RWPE2 (cell line): ENCODE data around the gene MLIP.

ENCODE experiments used
- ATAC-seq: fragments of 200-7000 bp; cut with Tn5 transposase; 3 replicates; pipeline ENCODE4 v1.9.1; 2021; ENCODE audit warnings: low read depth
- DNase-seq: peaks from one replicate; pipeline ENCODE4 v3.0.0-alpha.2; 2020; ENCODE audit warnings: low spot score
- H3K27ac ChIP-seq: fragments of 450-650 bp; 2 replicates; pipeline ENCODE4 v1.5.1; 2017; ENCODE audit warnings: mild to moderate bottlenecking; ENCODE audit not compliant: poor library complexity, severe bottlenecking
- H3K27me3 ChIP-seq: fragments of 250-450 bp; sonication (Bioruptor Pico); 2 replicates; pipeline ENCODE4 v1.5.1; 2021; ENCODE audit warnings: mild to moderate bottlenecking, moderate library complexity; ENCODE audit not compliant: insufficient read depth, poor library complexity, severe bottlenecking
- H3K36me3 ChIP-seq: fragments of 250-450 bp; sonication (Bioruptor Pico); 2 replicates; pipeline ENCODE4 v1.5.1; 2020; ENCODE audit warnings: low read depth, mild to moderate bottlenecking, moderate library complexity
- H3K4me1 ChIP-seq: fragments of 250-450 bp; sonication (Bioruptor Pico); 2 replicates; pipeline ENCODE4 v1.5.1; 2021; ENCODE audit warnings: mild to moderate bottlenecking, moderate library complexity; ENCODE audit not compliant: insufficient read depth, poor library complexity, severe bottlenecking
- H3K4me3 ChIP-seq: fragments of 250-450 bp; sonication (Bioruptor Pico); 2 replicates; pipeline ENCODE4 v1.5.1; 2021; ENCODE audit warnings: mild to moderate bottlenecking, moderate library complexity; ENCODE audit not compliant: severe bottlenecking
- H3K9me3 ChIP-seq: fragments of 250-450 bp; sonication (Bioruptor Pico); 2 replicates; pipeline ENCODE4 v1.5.1; 2021; ENCODE audit warnings: mild to moderate bottlenecking, moderate library complexity; ENCODE audit not compliant: severe bottlenecking
- TF ChIP-seq, protein P1 (sequence below): fragments of 450-650 bp; IDR thresholded peaks from one replicate; pipeline ENCODE4 v1.5.1; 2017; ENCODE audit warnings: mild to moderate bottlenecking, moderate library complexity; ENCODE audit not compliant: poor library complexity, severe bottlenecking

Gene MLIP

GRCh38 chr6:54288474-54288873 is 177.2 kb downstream of the MLIP start:
- no peak overlapping the region for H3K4me3 ChIP-seq
- H3K4me1 ChIP-seq: peaks cover 20% of the 10 kb centered on the region
- H3K27me3 ChIP-seq: no peaks in the 10 kb centered on the region
- no peak for DNase-seq
- no peak for ATAC-seq
- no peaks in the 10 kb centered on the region for H3K9me3 ChIP-seq
- no peaks in the 10 kb centered on the region for H3K36me3 ChIP-seq
- TF ChIP-seq, protein P1, sequence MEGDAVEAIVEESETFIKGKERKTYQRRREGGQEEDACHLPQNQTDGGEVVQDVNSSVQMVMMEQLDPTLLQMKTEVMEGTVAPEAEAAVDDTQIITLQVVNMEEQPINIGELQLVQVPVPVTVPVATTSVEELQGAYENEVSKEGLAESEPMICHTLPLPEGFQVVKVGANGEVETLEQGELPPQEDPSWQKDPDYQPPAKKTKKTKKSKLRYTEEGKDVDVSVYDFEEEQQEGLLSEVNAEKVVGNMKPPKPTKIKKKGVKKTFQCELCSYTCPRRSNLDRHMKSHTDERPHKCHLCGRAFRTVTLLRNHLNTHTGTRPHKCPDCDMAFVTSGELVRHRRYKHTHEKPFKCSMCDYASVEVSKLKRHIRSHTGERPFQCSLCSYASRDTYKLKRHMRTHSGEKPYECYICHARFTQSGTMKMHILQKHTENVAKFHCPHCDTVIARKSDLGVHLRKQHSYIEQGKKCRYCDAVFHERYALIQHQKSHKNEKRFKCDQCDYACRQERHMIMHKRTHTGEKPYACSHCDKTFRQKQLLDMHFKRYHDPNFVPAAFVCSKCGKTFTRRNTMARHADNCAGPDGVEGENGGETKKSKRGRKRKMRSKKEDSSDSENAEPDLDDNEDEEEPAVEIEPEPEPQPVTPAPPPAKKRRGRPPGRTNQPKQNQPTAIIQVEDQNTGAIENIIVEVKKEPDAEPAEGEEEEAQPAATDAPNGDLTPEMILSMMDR: no peak
- H3K27ac ChIP-seq: no peak overlapping the region

- H3K9me3 ChIP-seq: no peaks in the 10 kb centered on the region
- no peak overlapping the region for H3K4me3 ChIP-seq
- no peak overlapping the region for H3K27ac ChIP-seq
- DNase-seq (no peak), ATAC-seq (no peak)
- H3K4me1 ChIP-seq: peaks cover 20% of the 10 kb centered on the region
- H3K36me3 ChIP-seq: no peaks in the 10 kb centered on the region
- no peaks in the 10 kb centered on the region for H3K27me3 ChIP-seq
- TF ChIP-seq, protein P1: no peak
These were observed 178.2 kb downstream of the MLIP start for GRCh38 chr6:54289426-54289825.

DNA sequence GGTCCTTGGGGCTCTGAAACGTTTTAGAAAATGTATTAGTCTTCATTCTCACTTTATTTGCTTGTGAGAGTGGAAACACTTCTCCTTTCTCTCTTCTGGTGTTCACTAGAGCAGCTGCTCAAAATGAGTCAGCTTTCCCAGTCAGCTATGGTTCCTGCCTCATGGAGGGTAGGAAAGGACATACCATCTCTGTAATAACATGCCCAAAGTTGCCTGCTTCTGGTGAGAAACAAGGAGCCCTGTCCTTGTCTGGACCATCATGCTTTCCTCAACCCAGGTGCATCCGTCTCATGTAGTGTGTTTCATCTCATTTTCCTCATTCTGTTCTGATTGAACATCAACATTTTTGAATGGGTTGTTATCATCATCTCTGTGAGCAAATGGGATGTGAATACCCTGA is 179.9 kb downstream of the MLIP start:
- TF ChIP-seq, protein P1: no peak
- H3K4me3 ChIP-seq: no peak overlapping the region
- DNase-seq (no peak), ATAC-seq (peak; percentile 94)
- peak overlapping the region; percentile 89 for H3K27ac ChIP-seq
- H3K36me3 ChIP-seq: no peaks in the 10 kb centered on the region
- no peaks in the 10 kb centered on the region for H3K27me3 ChIP-seq
- no peaks in the 10 kb centered on the region for H3K9me3 ChIP-seq
- peaks cover 20% of the 10 kb centered on the region for H3K4me1 ChIP-seq

DNA sequence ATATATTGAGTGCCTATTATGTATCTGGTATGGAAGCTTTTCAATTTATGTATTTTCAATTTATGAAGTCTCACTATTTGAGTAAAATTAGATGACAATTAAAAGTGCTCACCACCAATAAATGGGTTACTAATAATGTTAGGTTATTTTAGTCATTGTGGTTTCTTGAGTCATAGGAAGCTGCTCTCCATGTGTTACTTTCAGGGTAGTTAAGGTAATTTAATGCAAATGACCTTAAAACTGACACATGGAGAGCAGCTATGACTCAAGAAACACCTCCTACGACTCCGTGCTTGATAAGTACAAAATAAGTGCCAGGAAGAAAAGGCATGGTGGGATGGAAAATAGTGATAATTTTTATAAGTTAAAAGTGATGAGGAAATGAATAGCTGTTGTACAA is 180.5 kb downstream of the MLIP start:
- Histone ChIP-seq H3K4me3 (no peak overlapping the region), H3K9me3 (no peaks in the 10 kb centered on the region), H3K4me1 (peaks cover 20% of the 10 kb centered on the region), H3K27ac (peak overlapping the region; percentile 89), H3K27me3 (no peaks in the 10 kb centered on the region), H3K36me3 (no peaks in the 10 kb centered on the region)
- TF ChIP-seq, protein P1: no peak
- peak; percentile 76 for ATAC-seq
- no peak for DNase-seq

DNA sequence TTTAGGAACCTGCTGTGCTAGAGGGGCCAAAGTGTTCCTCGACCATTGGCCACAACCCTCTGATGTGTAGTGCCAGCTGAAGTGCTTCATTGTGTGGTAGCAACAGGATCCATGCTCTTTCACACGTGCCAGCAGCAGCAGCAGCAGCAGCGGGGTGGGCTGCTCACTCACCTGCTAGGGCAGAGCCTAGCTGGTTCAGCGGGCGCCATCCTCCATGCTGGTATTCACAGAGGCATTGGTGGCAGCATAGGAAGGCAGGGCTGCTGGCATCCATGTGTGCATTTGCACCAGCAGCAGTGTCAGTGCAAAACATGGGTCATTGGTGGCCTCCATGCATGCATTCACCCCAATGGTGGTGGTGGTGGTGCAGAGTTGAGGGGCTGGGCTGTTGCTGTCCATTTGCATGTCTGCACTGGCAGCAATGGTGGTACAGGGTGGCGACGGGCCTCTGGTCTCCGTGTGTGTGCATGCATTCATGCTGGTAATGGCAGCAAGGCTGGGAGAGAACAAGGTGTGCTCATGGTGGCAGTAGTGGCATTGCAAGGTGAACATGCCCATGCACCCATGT is 183.8 kb downstream of the MLIP start:
- no peak overlapping the region for H3K4me3 ChIP-seq
- H3K27me3 ChIP-seq: no peaks in the 10 kb centered on the region
- no peak overlapping the region for H3K27ac ChIP-seq
- H3K36me3 ChIP-seq: no peaks in the 10 kb centered on the region
- peaks cover 20% of the 10 kb centered on the region for H3K4me1 ChIP-seq
- TF ChIP-seq, protein P1: no peak
- no peaks in the 10 kb centered on the region for H3K9me3 ChIP-seq
- ATAC-seq (no peak), DNase-seq (no peak)
